Mesenteric fat pad (tissue), 1 donor: Measurements from ENCODE around the gene SLC25A1. TPM values are rescaled to one million over a fixed set of nuclear protein-coding genes. Genes with fewer than 3 reads are reported as not detected.
"Not testable (repeated sequence)": the region's sequence is repeated elsewhere in the genome, so short reads cannot be mapped to it uniquely, and the experiment has no call there.

Experiments
- DNase-seq: peaks from one replicate; pipeline ENCODE4 v3.0.0-alpha.2; 2020; ENCODE audit warnings: low spot score
- total RNA-seq: library from RNA; stranded (reverse); fragmentation: NEBNext Ultra II Directional; extraction: Animal tissue kit (Norgen Biotek cat#: 25700); gene quantifications from one replicate; pipeline ENCODE4 v1.2.1, GENCODE V29; 2021
- donor health status: DM: yes; HTN: yes; CAD: no.

SLC25A1 gene
- total RNA-seq, 1 donor from 2014 or later = 171 TPM

DNA sequence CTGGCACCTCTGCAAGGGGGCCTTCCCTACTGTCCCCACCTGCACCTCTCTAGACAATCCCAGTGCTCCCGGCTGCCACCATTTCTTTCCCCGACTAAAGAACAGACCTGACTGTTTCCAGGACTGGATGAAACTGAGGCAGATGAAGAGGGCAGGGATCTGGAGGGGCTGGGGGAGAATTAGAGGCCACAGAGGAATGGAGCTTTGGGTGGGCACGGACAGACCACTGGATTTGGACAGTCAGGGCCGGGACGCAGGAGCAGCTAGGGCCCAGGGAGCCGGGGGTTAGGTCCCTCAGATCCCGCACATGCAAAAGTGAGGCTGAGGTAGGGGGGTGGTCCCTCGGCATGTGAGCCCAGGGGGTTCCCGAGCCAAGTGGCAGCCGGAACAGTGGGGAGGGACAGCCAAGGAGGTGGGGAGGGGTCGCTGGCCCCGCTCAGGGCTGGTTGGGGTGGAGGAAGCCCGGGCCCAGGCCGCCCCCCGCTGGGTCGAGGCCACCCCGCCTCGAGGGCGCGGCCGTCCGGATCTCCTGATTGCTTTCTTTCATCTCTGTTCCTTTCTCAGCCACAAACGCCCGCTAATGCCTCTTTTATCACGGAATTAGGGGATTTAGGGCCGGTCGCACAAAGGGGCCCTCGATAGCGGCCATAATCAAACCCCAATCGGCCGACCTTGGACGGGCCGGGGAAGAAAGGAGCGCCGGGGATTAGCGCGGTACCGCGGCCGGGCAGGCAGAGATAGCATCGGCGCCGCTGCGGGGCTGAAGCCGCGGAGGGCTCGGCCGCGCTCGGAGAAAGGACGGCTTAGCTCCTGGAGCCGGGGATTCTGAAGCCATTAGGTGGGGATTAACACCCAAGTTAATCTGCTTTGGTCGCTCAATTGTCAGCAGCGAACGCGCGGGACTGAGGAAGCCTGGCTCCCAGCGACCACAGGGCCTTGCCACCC is 9.3 kb downstream of the SLC25A1 start:
- DNase-seq = no peak

GRCh38 chr22:19168088-19168890 is 10.2 kb downstream of the SLC25A1 start:
- DNase-seq = no peak

GRCh38 chr22:19167106-19167869 is 11.2 kb downstream of the SLC25A1 start:
- DNase-seq = no peak

GRCh38 chr22:19166421-19166820 is 12.1 kb downstream of the SLC25A1 start:
- no peak for DNase-seq

GRCh38 chr22:19164425-19164824 is 14.1 kb downstream of the SLC25A1 start:
- no peak for DNase-seq

DNA sequence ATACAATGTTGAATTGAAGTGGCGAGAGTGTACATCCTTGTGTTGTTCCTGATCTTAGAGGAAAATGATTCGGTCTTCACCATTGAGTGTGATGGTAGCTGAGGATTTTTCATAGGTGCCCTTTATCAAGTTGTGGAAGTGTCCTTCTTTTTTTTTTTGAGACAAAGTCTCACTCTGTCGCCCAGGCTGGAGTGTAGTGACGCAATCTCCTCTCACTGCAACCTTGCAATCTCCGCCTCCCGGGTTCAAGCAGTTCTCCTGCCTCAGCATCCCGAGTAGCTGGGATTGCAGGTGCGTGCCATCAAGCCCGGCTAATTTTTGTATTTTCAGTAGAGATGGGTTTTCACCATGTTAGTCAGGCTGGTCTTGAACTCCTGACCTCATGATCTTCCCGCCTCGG is 19.9 kb downstream of the SLC25A1 start:
- not testable (repeated sequence) for DNase-seq

- not testable (repeated sequence) for DNase-seq
Observed at GRCh38 chr22:19156109-19156508, 22.4 kb downstream of the SLC25A1 start.

GRCh38 chr22:19152942-19153883 is 25.3 kb downstream of the SLC25A1 start:
- no peak for DNase-seq

DNA sequence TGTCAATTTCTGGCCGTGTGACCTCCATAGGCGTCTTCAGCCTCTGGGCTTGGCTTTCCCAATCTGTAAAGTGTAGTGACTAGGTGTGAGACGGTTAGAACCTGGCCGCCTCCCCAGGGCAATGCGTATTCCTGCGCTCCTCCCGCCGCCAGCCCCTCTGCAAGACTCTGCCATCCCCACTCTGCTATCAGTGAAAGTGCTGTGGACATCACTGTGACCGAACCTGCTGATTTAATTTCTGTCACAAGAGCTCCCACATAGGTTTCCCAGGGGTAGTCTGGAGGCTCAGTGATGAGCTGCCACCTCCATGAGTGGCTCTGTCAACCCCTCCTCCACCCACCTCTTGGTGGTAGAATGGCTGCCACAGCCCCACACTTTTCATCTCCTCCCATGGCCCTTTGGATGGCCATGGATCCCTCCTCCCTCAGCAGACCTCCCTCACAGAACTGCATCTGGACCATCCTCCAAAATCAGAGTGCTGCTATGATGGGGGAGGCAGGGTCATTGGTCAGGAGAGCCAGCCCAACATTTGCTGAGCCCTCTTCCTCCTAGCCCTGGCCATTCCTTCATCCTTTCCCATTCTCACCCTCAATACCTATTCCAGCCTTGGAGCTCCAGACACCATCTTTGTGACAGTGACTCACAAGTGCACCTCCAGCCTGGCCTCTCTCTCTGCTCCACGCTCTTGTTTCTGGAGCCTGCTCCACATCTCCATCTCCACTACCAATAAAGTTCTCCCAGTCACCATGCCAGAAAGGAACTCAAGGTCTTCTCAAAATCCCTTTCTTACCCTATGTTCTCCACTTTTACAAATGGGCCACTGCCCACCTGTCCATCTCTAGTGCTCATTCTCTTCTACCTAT is 27.0 kb downstream of the SLC25A1 start:
- no peak for DNase-seq

DNA sequence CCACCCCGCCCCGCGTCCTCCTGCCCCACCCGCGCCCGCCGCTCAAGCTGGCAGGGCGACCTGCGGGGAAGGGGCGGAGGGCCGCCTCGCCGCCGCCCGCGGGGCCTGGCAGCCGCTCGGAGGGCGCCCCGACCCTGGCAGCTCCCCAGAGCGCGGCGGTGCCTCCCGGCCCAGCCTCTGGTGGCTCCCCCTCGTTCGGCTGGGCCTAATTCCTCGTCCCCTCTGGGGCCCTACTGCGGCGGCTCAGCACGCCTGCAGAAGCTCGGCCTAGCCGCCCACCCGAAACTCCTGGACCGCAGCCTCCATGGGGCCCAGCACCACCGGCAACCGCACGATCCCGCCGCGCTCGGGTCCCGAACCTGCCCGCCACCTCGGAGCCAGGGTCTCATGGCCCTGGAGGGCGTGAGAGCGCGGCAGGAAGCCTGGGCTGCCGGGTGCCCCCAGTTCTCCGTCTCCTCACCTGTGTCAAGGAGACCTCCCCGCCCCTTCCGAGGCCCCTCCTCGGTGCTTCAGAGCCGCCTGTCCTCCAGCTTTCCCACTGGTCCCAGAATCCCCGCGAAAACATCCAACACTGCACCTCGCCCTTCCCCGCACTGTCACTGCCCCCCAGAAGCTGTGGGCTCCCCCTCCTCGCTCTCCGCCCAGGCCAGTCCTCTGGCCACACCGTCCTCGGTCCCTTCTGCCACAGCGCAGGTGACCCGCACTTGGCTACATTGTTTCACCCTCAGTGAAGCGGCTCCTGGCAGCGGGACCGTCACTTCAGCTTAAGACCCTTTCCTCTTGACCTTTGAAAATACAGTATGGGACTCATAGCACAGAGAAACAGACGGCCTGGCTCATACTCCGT is 27.8 kb downstream of the SLC25A1 start:
- DNase-seq = no peak

GRCh38 chr22:19149991-19150390 is 28.5 kb downstream of the SLC25A1 start, which contains the start of gene GSC2:
Gene GSC2 (minus strand): TSS chr22:19150292. CDS start chr22:19150283, 9 bp downstream.
- no peak for DNase-seq

DNA sequence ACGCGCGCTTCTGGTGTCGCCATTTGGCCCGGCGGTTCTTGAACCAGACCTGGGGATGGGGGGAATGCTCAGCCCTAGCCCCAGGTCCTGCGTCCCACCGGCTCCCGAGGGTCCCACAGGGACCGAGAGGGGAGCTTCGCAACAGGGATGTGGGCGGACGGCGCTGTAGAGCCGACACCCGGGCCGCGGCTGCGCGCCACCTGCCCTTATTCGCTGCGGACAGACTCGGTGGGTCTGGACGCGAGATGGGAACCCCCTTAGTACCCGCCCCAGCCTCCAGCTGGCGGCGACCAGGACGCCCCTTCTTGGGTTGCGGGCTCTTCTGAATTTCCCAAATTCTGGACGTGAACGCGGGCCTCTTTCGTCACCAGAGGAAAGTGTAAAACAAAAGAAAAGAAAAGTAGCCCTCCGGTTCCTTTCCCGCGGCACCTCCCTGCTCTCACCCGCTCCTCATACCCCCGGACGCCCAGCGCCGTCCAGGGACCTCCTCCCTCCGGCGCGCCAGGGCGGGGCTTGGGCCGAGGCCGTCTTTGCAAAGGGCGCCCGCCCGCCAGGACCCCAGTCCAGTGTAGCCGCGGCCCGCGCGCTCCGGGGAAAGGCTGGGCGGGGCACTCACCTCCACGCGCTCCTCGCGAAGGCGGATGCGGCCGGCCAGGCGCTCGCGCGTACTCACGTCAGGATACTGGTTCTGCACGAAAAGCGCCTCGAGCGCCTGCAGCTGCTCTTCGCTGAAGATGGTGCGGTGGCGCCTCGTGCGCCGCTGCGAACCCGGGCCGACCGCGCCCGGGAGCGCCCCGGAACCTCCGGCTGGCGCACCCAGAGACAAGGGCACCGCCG is 29.3 kb downstream of the SLC25A1 start:
- no peak for DNase-seq

DNA sequence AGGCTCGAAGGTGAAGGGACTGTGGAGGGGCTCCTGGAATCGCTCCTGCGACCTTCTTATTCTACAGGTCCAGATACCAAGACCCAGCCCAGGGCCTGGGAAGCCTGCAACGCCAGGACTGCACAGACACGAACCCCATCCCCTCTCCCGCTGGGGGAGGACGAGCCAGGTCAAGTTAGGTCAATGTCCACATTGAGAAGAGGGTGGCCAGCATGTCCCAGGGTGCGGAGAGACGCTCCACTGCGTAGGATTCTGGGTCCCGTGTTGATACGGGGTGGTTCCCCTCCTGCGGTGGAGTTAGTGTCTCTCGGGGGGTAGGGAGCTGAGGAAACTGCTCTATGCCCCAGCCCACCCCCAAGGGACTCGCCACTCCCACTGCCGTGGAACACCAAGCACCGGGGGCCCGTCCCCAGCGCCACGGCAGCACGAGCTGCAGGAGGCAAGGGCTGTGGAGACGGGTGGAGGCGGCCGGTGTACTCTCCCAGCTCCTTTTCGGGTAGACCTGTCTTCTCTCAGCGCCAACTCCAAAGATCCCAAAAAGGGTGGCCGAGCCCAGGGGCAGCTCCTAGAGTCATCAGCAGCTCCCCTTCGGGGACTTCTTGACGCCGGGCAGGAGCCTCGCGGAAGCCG is 30.0 kb downstream of the SLC25A1 start:
- no peak for DNase-seq

GRCh38 chr22:19147195-19147780 is 31.2 kb downstream of the SLC25A1 start:
- DNase-seq = no peak

- no peak for DNase-seq
Observed at GRCh38 chr22:19146215-19146968, 32.1 kb downstream of the SLC25A1 start.

GRCh38 chr22:19143967-19144400 is 34.6 kb downstream of the SLC25A1 start:
- no peak for DNase-seq
